SK-N-SH treated with all-trans-retinoic acid at 6 μM for 48 hours (cell line): ENCODE measurements around the gene APOBEC4.

Experiments used
- BACH2 ChIP-seq: fragments of 250-450 bp; sonication (Bioruptor Pico); IDR thresholded peaks from 2 replicates; pipeline ENCODE4 v1.9.0; 2021; ENCODE audit warnings: mild to moderate bottlenecking, borderline replicate concordance
- ZFP3 ChIP-seq: fragments of 250-450 bp; sonication (Bioruptor Pico); IDR thresholded peaks from 2 replicates; pipeline ENCODE4 v1.5.0; 2020; ENCODE audit warnings: mild to moderate bottlenecking, moderate library complexity
- ZFP30 ChIP-seq: fragments of 450-650 bp; formaldehyde crosslinking; IDR thresholded peaks from 2 replicates; pipeline ENCODE4 v1.5.0; 2022; ENCODE audit warnings: mild to moderate bottlenecking, moderate library complexity

GRCh38 chr1:183609759-183610452 lies 43.2 kb downstream of the APOBEC4 start:
- TF ChIP-seq ZFP30 (CRISPR knock-in tag) (no peak), BACH2 (CRISPR knock-in tag) (no peak), ZFP3 (no peak)
